LoVo (cell line): ENCODE measurements around the gene TBPL1.

Experiments used
- DNase-seq: peaks from one replicate; pipeline ENCODE4 v3.0.0-alpha.2; 2016; ENCODE audit warnings: low spot score

The TBPL1 gene

GRCh38 chr6:134007077-134007476 is 54.1 kb downstream of the TBPL1 start:
- peak; percentile 50 for DNase-seq

GRCh38 chr6:134009876-134010275 is 56.9 kb downstream of the TBPL1 start:
- no peak for DNase-seq

GRCh38 chr6:134010400-134010799 is 57.4 kb downstream of the TBPL1 start:
- no peak for DNase-seq

GRCh38 chr6:134010974-134011373 is 58.0 kb downstream of the TBPL1 start:
- no peak for DNase-seq

GRCh38 chr6:134014588-134015137 is 61.6 kb downstream of the TBPL1 start:
- DNase-seq: no peak

GRCh38 chr6:134015719-134016557 is 62.9 kb downstream of the TBPL1 start:
- DNase-seq: peak; percentile 19

GRCh38 chr6:134016558-134016814 is 63.5 kb downstream of the TBPL1 start:
- no peak for DNase-seq

GRCh38 chr6:134020071-134020470 is 67.0 kb downstream of the TBPL1 start:
- no peak for DNase-seq

- no peak for DNase-seq
Observed at GRCh38 chr6:134020543-134020942, 67.5 kb downstream of the TBPL1 start.

GRCh38 chr6:134020968-134021367 is 67.9 kb downstream of the TBPL1 start:
- no peak for DNase-seq

GRCh38 chr6:134021396-134022122 is 68.5 kb downstream of the TBPL1 start:
- no peak for DNase-seq

GRCh38 chr6:134022650-134023049 is 69.6 kb downstream of the TBPL1 start:
- DNase-seq: no peak

GRCh38 chr6:134026597-134026996 is 73.6 kb downstream of the TBPL1 start:
- DNase-seq: no peak

- DNase-seq: no peak
Observed at GRCh38 chr6:134028438-134028837, 75.4 kb downstream of the TBPL1 start.

- peak; percentile 13 for DNase-seq
Observed at GRCh38 chr6:134029495-134030455, 76.8 kb downstream of the TBPL1 start.

GRCh38 chr6:134031696-134032255 is 78.8 kb downstream of the TBPL1 start:
- no peak for DNase-seq

- DNase-seq: no peak
Observed at GRCh38 chr6:134034478-134034877, 81.5 kb downstream of the TBPL1 start.

GRCh38 chr6:134034961-134035822 is 82.2 kb downstream of the TBPL1 start:
- peak; percentile 34 for DNase-seq

GRCh38 chr6:134035823-134036296 is 82.8 kb downstream of the TBPL1 start:
- peak; percentile 63 for DNase-seq

- no peak for DNase-seq
Observed at GRCh38 chr6:134039116-134039515, 86.1 kb downstream of the TBPL1 start.
